DMS 273 (cell line): Measurements from ENCODE around the gene CDK13.
A peak's percentile ranks its signal among the peaks of the same experiment; 100 is the strongest.
"Not testable (repeated sequence)": the region's sequence is repeated elsewhere in the genome, so short reads cannot be mapped to it uniquely, and the experiment has no call there.

Experiments used
- DNase-seq: peaks from one replicate; lab custom pipeline; 2025; ENCODE audit not compliant: unreplicated experiment; lab: John Stamatoyannopoulos, UW

CDK13 gene

GRCh38 chr7:40097728-40098127, 147.7 kb downstream of the CDK13 start:
- no peak for DNase-seq

GRCh38 chr7:40098810-40099209, 148.8 kb downstream of the CDK13 start:
- DNase-seq: no peak

GRCh38 chr7:40099837-40100236, 149.8 kb downstream of the CDK13 start:
- no peak for DNase-seq

GRCh38 chr7:40101201-40101600, 151.1 kb downstream of the CDK13 start:
- no peak for DNase-seq

- no peak for DNase-seq
Measured at GRCh38 chr7:40102897-40103296, 152.8 kb downstream of the CDK13 start.

- no peak for DNase-seq
Measured at GRCh38 chr7:40105879-40106473, 155.9 kb downstream of the CDK13 start.

- DNase-seq: no peak
Measured at GRCh38 chr7:40115936-40116335, 165.9 kb downstream of the CDK13 start.

GRCh38 chr7:40117199-40117598, 167.1 kb downstream of the CDK13 start:
- not testable (repeated sequence) for DNase-seq

- DNase-seq: not testable (repeated sequence)
Measured at GRCh38 chr7:40118201-40118600, 168.1 kb downstream of the CDK13 start.

GRCh38 chr7:40120020-40120419, 170.0 kb downstream of the CDK13 start:
- DNase-seq: no peak

GRCh38 chr7:40122100-40122939, 172.3 kb downstream of the CDK13 start:
- DNase-seq: not testable (repeated sequence)

- no peak for DNase-seq
Measured at GRCh38 chr7:40122940-40123254, 172.8 kb downstream of the CDK13 start.

- peak; percentile 65 for DNase-seq
Measured at GRCh38 chr7:40133561-40134427, 183.7 kb downstream of the CDK13 start.

- DNase-seq: peak; percentile 97
Measured at GRCh38 chr7:40134428-40135316, 184.6 kb downstream of the CDK13 start, which contains the start of the genes MPLKIP and SUGCT. Gene MPLKIP, minus strand, starts transcription at chr7:40134622. Its CDS starts 55 bp downstream, at chr7:40134567. Gene SUGCT, plus strand, starts transcription at chr7:40135005.

GRCh38 chr7:40135317-40135610, 185.2 kb downstream of the CDK13 start:
- DNase-seq: peak; percentile 66

- no peak for DNase-seq
Measured at GRCh38 chr7:40137563-40137962, 187.5 kb downstream of the CDK13 start.

GRCh38 chr7:40138973-40139372, 188.9 kb downstream of the CDK13 start:
- DNase-seq: no peak

- DNase-seq: not testable (repeated sequence)
Measured at GRCh38 chr7:40139891-40140290, 189.8 kb downstream of the CDK13 start.

GRCh38 chr7:40141916-40142315, 191.9 kb downstream of the CDK13 start:
- not testable (repeated sequence) for DNase-seq

GRCh38 chr7:40145596-40146130, 195.6 kb downstream of the CDK13 start:
- not testable (repeated sequence) for DNase-seq
